ENCODE measurements around the gene PSD2.

The PSD2 gene

DNA sequence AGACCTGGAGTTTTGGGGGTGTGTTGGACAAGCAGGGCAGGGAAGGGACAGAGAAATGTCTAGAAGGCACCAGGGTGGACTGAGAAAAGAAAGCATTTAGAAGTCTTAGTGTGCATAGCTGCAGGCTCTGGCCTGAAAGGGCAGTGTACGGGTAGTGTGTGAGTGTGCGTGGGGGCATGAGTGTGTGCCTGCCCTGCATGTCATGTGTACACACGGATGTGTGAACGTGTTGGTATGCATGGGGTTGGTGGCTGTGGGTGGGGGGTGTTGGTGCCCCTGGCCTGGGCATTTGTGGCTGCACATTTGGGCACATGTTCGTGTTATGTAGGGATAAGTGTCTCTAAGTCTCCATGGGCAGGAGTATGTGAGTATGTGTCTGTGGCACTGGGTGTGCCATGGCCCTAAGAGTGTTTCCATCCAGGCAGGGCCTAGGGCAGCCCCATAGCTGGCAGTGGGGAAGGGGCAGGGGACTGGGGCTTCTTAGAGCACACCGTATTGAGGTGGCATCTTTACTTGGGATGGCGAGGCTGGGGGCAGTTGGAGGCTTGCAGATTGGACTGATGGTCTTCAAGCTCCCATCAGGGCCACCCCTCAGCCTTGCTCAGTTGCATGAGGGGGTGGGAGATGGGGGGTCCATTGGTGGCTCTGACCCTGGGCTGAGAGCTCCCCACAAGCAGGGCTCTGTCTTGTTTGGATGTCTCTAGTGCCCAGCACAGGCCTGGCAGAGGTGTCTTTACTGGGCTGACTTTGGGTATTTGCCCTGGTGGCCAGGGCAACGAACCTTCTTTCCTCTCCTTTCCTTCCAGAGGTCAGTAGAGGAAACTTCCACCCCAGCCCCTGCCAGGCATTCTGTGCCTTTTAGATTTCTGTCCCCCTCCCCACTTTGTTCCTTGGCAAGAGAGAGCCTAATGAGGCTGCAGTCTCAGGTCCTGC lies 15.0 kb downstream of the PSD2 start:
- Mint-ChIP-seq H3K4me1 (no peaks in the 10 kb centered on the region), H3K9me3 (no peaks in the 10 kb centered on the region), H3K27me3 (ENCODE audit: low read depth) (peaks cover 21% of the 10 kb centered on the region), H3K4me3 (no peak overlapping the region), H3K36me3 (ENCODE audit: low read depth) (no peaks in the 10 kb centered on the region), H3K27ac (no peak overlapping the region)
- TF ChIP-seq CTCF (IDR thresholded peaks at IDR 0.05; ENCODE audit: unreplicated experiment in 3 of 3): no peak

DNA sequence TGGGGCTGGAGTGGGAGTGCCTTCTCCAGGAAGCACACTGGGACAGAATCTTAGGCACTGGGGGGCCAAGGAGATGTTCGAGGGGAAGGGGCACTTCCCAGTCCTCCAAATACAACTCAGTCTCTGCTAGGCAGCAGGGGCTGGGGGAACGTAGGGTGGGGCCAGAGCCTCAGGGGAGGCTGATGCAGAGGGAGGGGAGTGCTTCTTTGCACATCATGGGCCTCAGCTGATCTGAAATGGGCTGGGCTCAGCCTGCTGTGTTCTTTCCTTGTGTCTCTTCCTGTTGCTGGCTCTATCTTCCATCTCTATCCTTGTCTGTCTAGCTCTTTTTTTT lies 15.6 kb downstream of the PSD2 start:
- peaks cover 18% of the 10 kb centered on the region for H3K27me3 Mint-ChIP-seq (ENCODE audit: low read depth)
- H3K36me3 Mint-ChIP-seq (ENCODE audit: low read depth): no peaks in the 10 kb centered on the region
- H3K9me3 Mint-ChIP-seq: no peaks in the 10 kb centered on the region
- no peak for TF ChIP-seq CTCF (IDR thresholded peaks at IDR 0.05; ENCODE audit: unreplicated experiment in 3 of 3)
- H3K4me3 Mint-ChIP-seq: no peak overlapping the region
- no peak overlapping the region for H3K27ac Mint-ChIP-seq
- no peaks in the 10 kb centered on the region for H3K4me1 Mint-ChIP-seq

- H3K4me1 Mint-ChIP-seq: no peaks in the 10 kb centered on the region
- no peaks in the 10 kb centered on the region for H3K9me3 Mint-ChIP-seq
- H3K4me3 Mint-ChIP-seq: no peak overlapping the region
- no peak overlapping the region for H3K27ac Mint-ChIP-seq
- H3K36me3 Mint-ChIP-seq (ENCODE audit: low read depth): no peaks in the 10 kb centered on the region
- no peak for TF ChIP-seq CTCF (IDR thresholded peaks at IDR 0.05; ENCODE audit: unreplicated experiment in 3 of 3)
- peaks cover 12% of the 10 kb centered on the region for H3K27me3 Mint-ChIP-seq (ENCODE audit: low read depth)
Measured at GRCh38 chr5:139812323-139812722, 16.7 kb downstream of the PSD2 start.

DNA sequence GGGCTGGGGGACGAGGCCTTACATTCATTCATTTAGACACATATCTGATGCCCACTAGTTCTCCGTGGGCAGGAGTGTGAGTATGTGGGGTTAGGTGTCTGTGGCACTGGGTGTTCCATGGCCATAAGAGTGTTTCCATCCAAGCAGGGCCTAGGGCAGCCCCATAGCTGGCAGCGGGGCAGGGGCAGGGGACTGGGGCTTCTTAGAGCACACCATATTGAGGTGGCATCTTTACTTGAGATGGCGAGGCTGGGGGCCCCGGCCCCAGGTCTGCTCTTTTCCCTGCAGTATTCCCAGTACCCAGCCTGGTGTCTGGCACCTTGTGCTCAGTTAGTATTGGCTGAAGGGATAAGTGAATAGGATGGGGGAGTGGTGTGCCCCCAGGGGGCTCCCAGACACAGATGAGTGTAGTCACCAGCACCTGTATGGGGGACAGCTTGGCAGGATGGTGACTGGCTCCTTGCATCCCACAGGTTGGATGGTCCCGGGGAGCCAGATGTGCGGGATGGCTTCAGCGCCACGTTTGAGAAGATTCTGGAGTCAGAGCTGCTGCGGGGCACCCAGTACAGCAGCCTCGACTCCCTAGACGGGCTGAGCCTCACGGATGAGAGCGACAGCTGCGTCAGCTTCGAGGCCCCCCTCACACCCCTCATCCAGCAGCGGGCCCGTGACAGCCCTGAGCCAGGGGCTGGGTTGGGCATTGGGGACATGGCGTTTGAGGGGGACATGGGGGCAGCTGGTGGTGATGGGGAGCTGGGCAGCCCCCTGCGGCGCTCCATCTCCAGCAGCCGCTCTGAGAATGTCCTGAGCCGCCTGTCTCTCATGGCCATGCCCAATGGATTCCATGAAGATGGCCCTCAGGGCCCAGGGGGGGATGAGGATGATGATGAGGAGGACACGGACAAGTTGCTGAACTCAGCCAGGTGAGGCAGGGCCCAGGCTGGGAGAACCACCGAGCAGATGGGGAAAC lies 17.5 kb downstream of the PSD2 start:
- Mint-ChIP-seq H3K27me3 (ENCODE audit: low read depth) (peaks cover 15% of the 10 kb centered on the region), H3K4me3 (no peak overlapping the region), H3K36me3 (ENCODE audit: low read depth) (no peaks in the 10 kb centered on the region), H3K9me3 (peaks cover 4% of the 10 kb centered on the region), H3K4me1 (no peaks in the 10 kb centered on the region), H3K27ac (no peak overlapping the region)
- no peak for TF ChIP-seq CTCF (IDR thresholded peaks at IDR 0.05; ENCODE audit: unreplicated experiment in 3 of 3)

DNA sequence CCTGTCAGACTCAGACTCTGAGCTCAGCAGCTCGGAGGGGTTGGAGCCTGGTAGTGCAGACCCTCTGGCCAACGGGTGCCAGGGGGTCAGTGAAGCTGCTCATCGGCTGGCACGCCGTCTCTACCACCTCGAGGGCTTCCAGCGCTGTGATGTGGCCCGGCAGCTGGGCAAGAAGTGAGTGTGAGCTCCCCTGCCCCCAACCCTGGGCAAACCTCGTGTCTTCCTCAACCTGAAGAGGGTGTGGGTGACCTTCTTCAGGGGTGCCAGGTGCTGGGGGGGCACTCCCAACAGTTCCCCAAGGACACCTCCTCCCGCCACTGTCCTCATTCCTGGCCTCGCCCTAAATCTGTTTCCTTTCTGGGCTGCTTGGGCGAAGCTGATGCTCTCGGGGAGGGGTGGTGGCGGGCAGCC lies 18.6 kb downstream of the PSD2 start:
- TF ChIP-seq CTCF (IDR thresholded peaks at IDR 0.05; ENCODE audit: unreplicated experiment in 3 of 3): no peak
- Mint-ChIP-seq H3K4me3 (no peak overlapping the region), H3K36me3 (ENCODE audit: low read depth) (no peaks in the 10 kb centered on the region)

More for the DNA sequence above, 18.6 kb downstream of the PSD2 start:
- Mint-ChIP-seq H3K27ac (no peak overlapping the region), H3K27me3 (ENCODE audit: low read depth) (peaks cover 10% of the 10 kb centered on the region), H3K4me1 (no peaks in the 10 kb centered on the region), H3K9me3 (peaks cover 8% of the 10 kb centered on the region)
